GM19324 (cell line): ENCODE data around the gene CSTB.

ENCODE experiments used
- ATAC-seq: cut with Tn5 transposase; IDR thresholded peaks from one replicate; pipeline ENCODE4 v1.9.1; 2021; ENCODE audit warnings: mild to moderate bottlenecking, moderate library complexity; ENCODE audit not compliant: unreplicated experiment, low FRiP score

The CSTB gene

GRCh38 chr21:43769325-43769958 is 6.7 kb downstream of the CSTB start:
- ATAC-seq, result no peak

GRCh38 chr21:43768868-43769167 is 7.3 kb downstream of the CSTB start:
- ATAC-seq, result no peak

- ATAC-seq, result no peak
Measured at GRCh38 chr21:43767984-43768867, 7.9 kb downstream of the CSTB start.

GRCh38 chr21:43767498-43767983 is 8.6 kb downstream of the CSTB start:
- no peak for ATAC-seq

GRCh38 chr21:43766734-43767497 is 9.2 kb downstream of the CSTB start:
- ATAC-seq, result no peak

- no peak for ATAC-seq
Measured at GRCh38 chr21:43764576-43765495, 11.3 kb downstream of the CSTB start.

- no peak for ATAC-seq
Measured at GRCh38 chr21:43763901-43764523, 12.1 kb downstream of the CSTB start.

GRCh38 chr21:43762303-43763128 is 13.6 kb downstream of the CSTB start:
- ATAC-seq, result no peak

GRCh38 chr21:43761886-43762285 is 14.2 kb downstream of the CSTB start:
- no peak for ATAC-seq

- no peak for ATAC-seq
Measured at GRCh38 chr21:43760391-43760958, 15.6 kb downstream of the CSTB start.

GRCh38 chr21:43759651-43760050 is 16.5 kb downstream of the CSTB start:
- no peak for ATAC-seq

GRCh38 chr21:43758811-43759210 is 17.3 kb downstream of the CSTB start:
- no peak for ATAC-seq

- no peak for ATAC-seq
Measured at GRCh38 chr21:43758111-43758641, 17.9 kb downstream of the CSTB start.

GRCh38 chr21:43757601-43758000 is 18.5 kb downstream of the CSTB start:
- ATAC-seq, result no peak

- ATAC-seq, result no peak
Measured at GRCh38 chr21:43755820-43756594, 20.1 kb downstream of the CSTB start.

- ATAC-seq, result no peak
Measured at GRCh38 chr21:43754948-43755781, 20.9 kb downstream of the CSTB start.

- ATAC-seq, result no peak
Measured at GRCh38 chr21:43753439-43753799, 22.7 kb downstream of the CSTB start.
